Measurements from ENCODE around the gene MSRB2. TPM values are rescaled to one million over a fixed set of nuclear protein-coding genes. Genes with fewer than 3 reads are reported as not detected.
"Not testable (repeated sequence)": the region's sequence is repeated elsewhere in the genome, so short reads cannot be mapped to it uniquely, and the experiment has no call there.

Gene MSRB2
- total RNA-seq = 1 to 10 TPM; 4.8 to 5.1 TPM

GRCh38 chr10:23095404-23095965 is at the start of gene MSRB2:
Gene MSRB2, plus strand, starts transcription at chr10:23095579. Its CDS starts 30 bp downstream, at chr10:23095609.
- ChIA-PET CTCF (no interaction called here), POLR2A (no interaction called here)

- CTCF ChIA-PET = no interaction called here
Measured at GRCh38 chr10:23046027-23046426, 49.4 kb upstream of the MSRB2 start.

GRCh38 chr10:23047201-23048050 is 48.0 kb upstream of the MSRB2 start:
- CTCF ChIA-PET = no interaction called here
- POLR2A ChIA-PET = no interaction called here

More at GRCh38 chr10:23046027-23046426, 49.4 kb upstream of the MSRB2 start:
- POLR2A ChIA-PET = no interaction called here

GRCh38 chr10:23048191-23048590 is 47.2 kb upstream of the MSRB2 start:
- POLR2A ChIA-PET = no interaction called here
- CTCF ChIA-PET = no interaction called here

GRCh38 chr10:23051278-23051677 is 44.1 kb upstream of the MSRB2 start:
- ChIA-PET POLR2A (no interaction called here), CTCF (no interaction called here)

GRCh38 chr10:23051855-23052331 is 43.5 kb upstream of the MSRB2 start:
- ChIA-PET POLR2A (no interaction called here), CTCF (no interaction called here)

- ChIA-PET POLR2A (no interaction called here), CTCF (no interaction called here)
Measured at GRCh38 chr10:23053036-23053435, 42.3 kb upstream of the MSRB2 start.

GRCh38 chr10:23055424-23056185 is 39.8 kb upstream of the MSRB2 start:
- ChIA-PET CTCF (no interaction called here), POLR2A (no interaction called here)

GRCh38 chr10:23056186-23056579 is 39.2 kb upstream of the MSRB2 start:
- CTCF ChIA-PET = no interaction called here
- POLR2A ChIA-PET = no interaction called here

- CTCF ChIA-PET = no interaction called here
- POLR2A ChIA-PET = no interaction called here
Measured at GRCh38 chr10:23058366-23058765, 37.0 kb upstream of the MSRB2 start.

- ChIA-PET POLR2A (no interaction called here), CTCF (interaction anchor here (1.3 kb wide), 1 partner anchor 17 kb away, joined by 3 read pairs; no protein-coding TSS in a partner anchor)
Measured at GRCh38 chr10:23060918-23061317, 34.5 kb upstream of the MSRB2 start.

- ChIA-PET CTCF (no interaction called here), POLR2A (interaction anchor here (0.7 kb wide), 1 partner anchor 66 kb away, joined by 5 read pairs; no protein-coding TSS in a partner anchor)
Measured at GRCh38 chr10:23063045-23063972, 32.1 kb upstream of the MSRB2 start.

- ChIA-PET CTCF (no interaction called here), POLR2A (no interaction called here)
Measured at GRCh38 chr10:23063973-23064812, 31.2 kb upstream of the MSRB2 start.

- CTCF ChIA-PET, POLR2A ChIA-PET: not testable (repeated sequence)
Measured at GRCh38 chr10:23064813-23065114, 30.6 kb upstream of the MSRB2 start.

GRCh38 chr10:23065181-23065948 is 30.0 kb upstream of the MSRB2 start:
- ChIA-PET POLR2A (no interaction called here), CTCF (no interaction called here)

GRCh38 chr10:23067337-23067736 is 28.0 kb upstream of the MSRB2 start:
- POLR2A ChIA-PET = no interaction called here

GRCh38 chr10:23067939-23068775 is 27.2 kb upstream of the MSRB2 start:
- ChIA-PET POLR2A (no interaction called here), CTCF (no interaction called here)

More at GRCh38 chr10:23067337-23067736, 28.0 kb upstream of the MSRB2 start:
- CTCF ChIA-PET = no interaction called here
